ENCODE data around the gene CORO2B. TPM values are rescaled to one million over a fixed set of nuclear protein-coding genes. Genes with fewer than 3 reads are reported as not detected.

Gene CORO2B
- total and polyA plus RNA-seq, 8 donors, result 3.0 to 27.7 (median 21.0) TPM

GRCh38 chr15:68585574-68586273 is 6.9 kb downstream of the CORO2B start:
- ATAC-seq (no peak), DNase-seq (no peak)
- H3K4me3 ChIP-seq, result no peak overlapping the region
- H3K27ac ChIP-seq, result no peak overlapping the region
- intact Hi-C loops (cut with DNase I), result no loop called here
- TF ChIP-seq CTCF (IDR thresholded peaks at IDR 0.05), result no peak
- peaks cover 0 to 7% of the 10 kb centered on the region in 2 donors for H3K27me3 ChIP-seq
- H3K36me3 ChIP-seq, result no peaks in the 10 kb centered on the region
- H3K9me3 ChIP-seq, result no peaks in the 10 kb centered on the region
- H3K4me1 ChIP-seq, result no peaks in the 10 kb centered on the region

DNA sequence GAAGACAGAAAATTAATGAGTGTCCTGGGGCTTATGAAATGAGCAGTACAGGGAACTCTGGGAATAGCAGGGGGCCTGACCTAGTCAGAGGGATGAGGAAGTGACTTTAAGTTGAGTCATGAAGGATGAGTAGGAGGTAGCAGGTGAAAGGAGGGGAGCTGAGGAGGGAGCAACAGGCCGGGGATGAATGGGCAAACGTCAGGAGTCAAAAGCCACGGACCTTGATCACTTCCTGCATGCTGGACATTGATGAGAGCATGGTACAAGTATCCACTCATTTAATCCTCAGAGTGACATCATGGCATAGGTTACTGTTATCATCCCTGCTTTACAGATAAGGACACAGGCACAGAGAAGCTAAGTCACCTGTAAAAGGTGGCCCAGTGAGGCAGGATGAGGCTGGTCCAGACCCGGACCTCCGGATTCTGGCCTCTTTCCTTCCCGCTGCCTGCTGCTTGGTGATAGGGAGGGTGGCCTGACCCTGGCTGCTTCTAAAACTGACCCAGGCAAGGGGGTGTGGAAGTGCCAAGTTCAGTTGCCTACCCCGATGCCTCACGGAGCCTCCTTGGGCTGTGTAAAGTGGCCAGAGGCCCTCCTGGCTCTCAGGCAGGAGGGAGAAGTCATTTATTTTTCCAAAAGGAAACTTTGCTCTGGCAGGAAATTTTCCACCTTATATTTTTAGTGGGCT is 7.6 kb downstream of the CORO2B start:
- DNase-seq (no peak), ATAC-seq (no peak)
- Histone ChIP-seq H3K4me1 (no peaks in the 10 kb centered on the region), H3K27ac (no peak overlapping the region), H3K4me3 (no peak overlapping the region), H3K9me3 (no peaks in the 10 kb centered on the region), H3K36me3 (no peaks in the 10 kb centered on the region), H3K27me3 (peaks cover 0 to under 1% of the 10 kb centered on the region in 2 donors)
- TF ChIP-seq CTCF (IDR thresholded peaks at IDR 0.05), result no peak
- intact Hi-C loops (cut with DNase I), result no loop called here

GRCh38 chr15:68587769-68588385 is 9.1 kb downstream of the CORO2B start:
- H3K4me1 ChIP-seq, result no peaks in the 10 kb centered on the region
- ATAC-seq, result no peak
- no peak overlapping the region for H3K27ac ChIP-seq
- H3K9me3 ChIP-seq, result no peaks in the 10 kb centered on the region
- H3K27me3 ChIP-seq, result no peaks in the 10 kb centered on the region
- no peak for TF ChIP-seq CTCF (IDR thresholded peaks at IDR 0.05)
- no peaks in the 10 kb centered on the region for H3K36me3 ChIP-seq
- no peak overlapping the region for H3K4me3 ChIP-seq
- no peak for DNase-seq
- intact Hi-C loops (cut with DNase I), result no loop called here

DNA sequence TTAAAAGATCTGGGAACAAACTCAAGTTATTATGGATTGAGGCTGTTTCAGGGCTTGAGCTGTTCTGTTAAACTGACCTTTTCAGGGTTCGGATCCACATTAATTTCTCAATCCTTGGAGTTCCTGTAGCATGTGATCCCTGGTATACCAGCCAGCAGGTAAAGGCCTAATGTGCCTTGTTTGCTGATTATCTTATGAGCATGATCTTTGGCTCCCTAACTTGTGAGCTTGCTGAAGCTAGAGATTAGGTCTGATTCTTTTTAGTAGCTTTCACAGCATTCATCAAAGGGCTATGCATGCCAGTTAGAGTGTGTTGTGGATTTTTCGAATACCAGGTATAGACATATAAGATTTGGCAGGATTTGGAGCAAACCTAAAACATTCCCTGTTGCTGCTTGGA is 10.3 kb downstream of the CORO2B start:
- Histone ChIP-seq H3K9me3 (no peaks in the 10 kb centered on the region), H3K36me3 (no peaks in the 10 kb centered on the region), H3K4me1 (no peaks in the 10 kb centered on the region), H3K27me3 (no peaks in the 10 kb centered on the region), H3K27ac (no peak overlapping the region), H3K4me3 (no peak overlapping the region)
- no peak for TF ChIP-seq CTCF (IDR thresholded peaks at IDR 0.05)
- DNase-seq (no peak), ATAC-seq (no peak)
- intact Hi-C loops (cut with DNase I), result no loop called here
